ENCODE measurements around the gene TRAF3.
"Not testable (repeated sequence)": the region's sequence is repeated elsewhere in the genome, so short reads cannot be mapped to it uniquely, and the experiment has no call there.

The TRAF3 gene

DNA sequence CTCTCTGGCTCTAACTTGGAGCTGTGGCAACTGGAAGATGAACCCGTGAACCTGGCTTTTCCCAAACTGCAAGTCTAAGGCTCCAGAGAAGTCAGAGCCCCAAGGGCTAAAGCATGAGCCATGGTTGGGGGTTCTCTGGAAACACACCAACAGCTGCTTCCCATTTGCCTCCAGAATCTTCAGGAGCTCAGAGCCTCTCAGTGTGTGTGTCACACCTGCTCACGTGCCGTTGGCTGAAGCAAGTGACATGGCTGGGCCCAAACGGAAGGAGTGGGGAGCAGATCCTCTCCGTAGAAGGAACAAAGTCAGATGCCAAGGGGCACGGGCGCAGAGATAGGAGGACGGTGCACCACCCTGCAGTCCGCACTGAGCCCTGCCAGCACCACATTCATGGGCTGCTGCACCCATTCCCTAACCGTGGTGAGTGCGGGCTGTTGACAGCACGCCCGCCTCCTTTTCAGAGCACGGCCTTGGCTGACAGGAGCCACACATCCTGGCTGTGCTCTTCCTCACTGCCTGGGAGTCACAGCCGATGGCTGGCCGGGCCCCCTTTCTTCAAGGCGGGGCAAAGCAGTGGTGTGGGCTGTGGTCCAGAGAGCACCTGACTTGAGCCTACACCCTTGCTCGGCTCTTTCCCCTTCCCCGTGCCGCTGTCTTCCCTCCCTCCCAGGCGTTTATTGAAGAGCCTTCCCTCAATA lies 16.6 kb upstream of the TRAF3 start:
- TF ChIP-seq CTCF (IDR thresholded peaks at IDR 0.05; ENCODE audit: low read depth, low read length): no peak
- in situ Hi-C loops (cut with HindIII; ENCODE audit: low sequenced_read_pairs): no loop called here
- DNase-seq (ENCODE audit: low read depth, low spot score): no peak
- H3K4me3 ChIP-seq (ENCODE audit: low read depth, low read length): no peak overlapping the region

DNA sequence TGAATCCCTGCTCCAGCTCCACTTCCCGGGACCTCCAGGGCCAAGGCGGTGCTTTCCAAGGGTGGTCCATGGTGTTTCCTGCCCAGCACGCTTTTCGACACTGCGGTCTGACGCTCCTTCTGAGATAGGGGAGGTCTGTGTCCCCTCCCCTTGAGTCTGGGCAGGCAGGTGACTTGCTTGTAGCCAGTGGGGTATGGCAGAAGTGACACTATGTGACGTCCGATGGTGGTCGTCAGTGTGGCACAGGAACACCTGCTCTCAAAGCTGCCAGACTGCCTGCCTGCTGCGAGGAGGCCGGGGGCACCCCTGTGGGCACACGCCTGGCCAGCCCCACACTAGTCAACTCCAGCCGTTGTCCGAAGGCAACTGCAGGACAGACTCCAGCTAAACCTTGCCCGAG lies 16.0 kb upstream of the TRAF3 start:
- no peak for DNase-seq (ENCODE audit: low read depth, low spot score)
- in situ Hi-C loops (cut with HindIII; ENCODE audit: low sequenced_read_pairs): no loop called here
- no peak for TF ChIP-seq CTCF (IDR thresholded peaks at IDR 0.05; ENCODE audit: low read depth, low read length)
- H3K4me3 ChIP-seq (ENCODE audit: low read depth, low read length): no peak overlapping the region

- in situ Hi-C loops (cut with HindIII; ENCODE audit: low sequenced_read_pairs): no loop called here
- DNase-seq (ENCODE audit: low read depth, low spot score): no peak
- H3K4me3 ChIP-seq (ENCODE audit: low read depth, low read length): no peak overlapping the region
- TF ChIP-seq CTCF (IDR thresholded peaks at IDR 0.05; ENCODE audit: low read depth, low read length): no peak
Measured at GRCh38 chr14:102764220-102764671, 13.0 kb upstream of the TRAF3 start.

GRCh38 chr14:102765770-102766169 lies 11.5 kb upstream of the TRAF3 start:
- in situ Hi-C loops (cut with HindIII; ENCODE audit: low sequenced_read_pairs); DNase-seq (ENCODE audit: low read depth, low spot score); H3K4me3 ChIP-seq (ENCODE audit: low read depth, low read length): not testable (repeated sequence)

GRCh38 chr14:102768223-102769048 lies 8.8 kb upstream of the TRAF3 start:
- no peak for DNase-seq (ENCODE audit: low read depth, low spot score)
- TF ChIP-seq CTCF (IDR thresholded peaks at IDR 0.05; ENCODE audit: low read depth, low read length): no peak
- in situ Hi-C loops (cut with HindIII; ENCODE audit: low sequenced_read_pairs): no loop called here

GRCh38 chr14:102769049-102769327 lies 8.3 kb upstream of the TRAF3 start:
- no peak for DNase-seq (ENCODE audit: low read depth, low spot score)
- no peak overlapping the region for H3K4me3 ChIP-seq (ENCODE audit: low read depth, low read length)
- in situ Hi-C loops (cut with HindIII; ENCODE audit: low sequenced_read_pairs): no loop called here
- TF ChIP-seq CTCF (IDR thresholded peaks at IDR 0.05; ENCODE audit: low read depth, low read length): no peak

More at GRCh38 chr14:102768223-102769048, 8.8 kb upstream of the TRAF3 start:
- no peak overlapping the region for H3K4me3 ChIP-seq (ENCODE audit: low read depth, low read length)

Measured in astrocyte of the spinal cord (primary cell).